Uterus (tissue), 2 donors: ENCODE results near the gene CYP2J2.

Source experiments
- CTCF ChIP-seq, 4 experiments: fragments of 200-600 bp in 2 of 4; fragments of 450-650 bp in 2 of 4; sonication (generic) in 2 of 4; IDR thresholded peaks; one replicate each; pipeline ENCODE4 v1.5.1; 2016 to 2019; ENCODE audit warnings: antibody characterized with exemption in 4 of 4, mild to moderate bottlenecking in 2 of 4, moderate library complexity in 1 of 4
- POLR2A ChIP-seq, 2 donors: fragments of 450-650 bp; IDR thresholded peaks; one replicate each; pipeline ENCODE4 v1.6.1; 2016; ENCODE audit warnings: antibody characterized with exemption in 2 of 2, mild to moderate bottlenecking in 1 of 2, moderate library complexity in 1 of 2

- TF ChIP-seq CTCF (IDR thresholded peaks at IDR 0.05) (no peak), POLR2A (IDR thresholded peaks at IDR 0.05) (no peak)
Measured at GRCh38 chr1:59857679-59858354, 68.8 kb downstream of the CYP2J2 start.
